Activated T-cell treated with anti-CD3 and anti-CD28 coated beads, Interleukin-2, amount 50 U/mL, for 1 hour (primary cell): ENCODE results near the gene ABLIM1.

ENCODE experiments used
- DNase-seq: peaks from one replicate; pipeline ENCODE4 v3.0.0-alpha.2; 2020

ABLIM1 gene

GRCh38 chr10:114483575-114483974 is 174.5 kb downstream of the ABLIM1 start:
- DNase-seq = no peak

GRCh38 chr10:114482480-114483304 is 175.4 kb downstream of the ABLIM1 start:
- DNase-seq = no peak

GRCh38 chr10:114481055-114481454 is 177.0 kb downstream of the ABLIM1 start:
- no peak for DNase-seq

GRCh38 chr10:114479836-114480235 is 178.2 kb downstream of the ABLIM1 start:
- no peak for DNase-seq

GRCh38 chr10:114479307-114479706 is 178.8 kb downstream of the ABLIM1 start:
- DNase-seq = no peak

- no peak for DNase-seq
Measured at GRCh38 chr10:114478281-114478680, 179.8 kb downstream of the ABLIM1 start.

DNA sequence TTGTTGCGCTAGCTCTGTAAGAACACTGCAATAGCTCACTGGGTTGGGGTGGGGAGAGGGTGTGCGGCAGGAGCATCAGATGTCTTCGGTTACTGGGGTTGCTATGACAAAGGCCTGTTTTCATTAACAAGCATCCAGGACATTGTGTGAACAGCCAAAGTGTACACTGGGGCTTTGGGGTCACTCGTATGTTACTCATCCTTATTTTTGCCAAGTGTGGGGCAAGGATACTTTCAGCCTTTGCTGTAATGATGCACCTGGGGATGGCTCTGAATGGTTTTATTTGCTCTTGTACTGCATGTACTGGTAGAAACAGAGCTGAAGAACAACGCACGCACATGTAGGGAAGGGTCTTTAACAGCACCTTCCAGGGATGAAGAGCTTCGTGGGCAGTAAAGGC is 180.8 kb downstream of the ABLIM1 start:
- DNase-seq = no peak

- DNase-seq = no peak
Measured at GRCh38 chr10:114474989-114475388, 183.1 kb downstream of the ABLIM1 start.

DNA sequence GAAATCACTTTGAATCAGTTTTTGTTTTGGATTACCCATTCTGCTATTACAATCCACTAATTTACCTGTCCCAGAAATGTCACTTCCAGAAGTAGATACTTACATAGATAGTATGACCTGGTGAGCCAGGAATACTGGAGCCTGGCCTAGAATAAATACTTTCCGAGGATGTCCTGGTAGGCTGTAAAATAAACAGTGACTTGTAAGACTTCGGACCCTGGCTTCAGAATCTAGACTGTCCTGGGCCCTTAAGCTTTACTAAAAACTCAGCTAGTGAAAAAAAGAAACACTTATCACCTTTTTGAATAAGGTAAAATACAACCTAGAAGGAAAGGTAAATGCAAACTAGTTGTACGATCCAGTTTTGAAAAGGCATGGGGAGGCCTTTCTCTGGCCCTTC is 184.3 kb downstream of the ABLIM1 start:
- DNase-seq = no peak

DNA sequence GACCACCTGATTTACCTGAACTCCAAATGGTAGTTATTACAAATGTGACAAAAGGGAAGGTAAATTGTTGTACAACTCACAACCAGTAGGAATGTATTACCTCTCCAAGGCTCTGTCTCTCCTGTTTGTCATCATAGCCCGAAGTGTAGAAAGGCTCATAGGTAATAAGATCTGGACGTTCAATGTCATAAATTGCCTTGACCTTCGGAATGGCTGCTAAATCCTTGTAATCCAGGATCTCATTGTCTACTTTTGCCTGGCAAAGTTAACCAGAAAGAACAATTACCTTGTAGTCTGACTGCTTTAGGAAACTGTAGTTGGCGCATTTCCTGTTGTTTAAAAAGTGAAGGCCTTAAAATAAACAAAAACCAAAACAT is 185.2 kb downstream of the ABLIM1 start:
- DNase-seq = no peak

DNA sequence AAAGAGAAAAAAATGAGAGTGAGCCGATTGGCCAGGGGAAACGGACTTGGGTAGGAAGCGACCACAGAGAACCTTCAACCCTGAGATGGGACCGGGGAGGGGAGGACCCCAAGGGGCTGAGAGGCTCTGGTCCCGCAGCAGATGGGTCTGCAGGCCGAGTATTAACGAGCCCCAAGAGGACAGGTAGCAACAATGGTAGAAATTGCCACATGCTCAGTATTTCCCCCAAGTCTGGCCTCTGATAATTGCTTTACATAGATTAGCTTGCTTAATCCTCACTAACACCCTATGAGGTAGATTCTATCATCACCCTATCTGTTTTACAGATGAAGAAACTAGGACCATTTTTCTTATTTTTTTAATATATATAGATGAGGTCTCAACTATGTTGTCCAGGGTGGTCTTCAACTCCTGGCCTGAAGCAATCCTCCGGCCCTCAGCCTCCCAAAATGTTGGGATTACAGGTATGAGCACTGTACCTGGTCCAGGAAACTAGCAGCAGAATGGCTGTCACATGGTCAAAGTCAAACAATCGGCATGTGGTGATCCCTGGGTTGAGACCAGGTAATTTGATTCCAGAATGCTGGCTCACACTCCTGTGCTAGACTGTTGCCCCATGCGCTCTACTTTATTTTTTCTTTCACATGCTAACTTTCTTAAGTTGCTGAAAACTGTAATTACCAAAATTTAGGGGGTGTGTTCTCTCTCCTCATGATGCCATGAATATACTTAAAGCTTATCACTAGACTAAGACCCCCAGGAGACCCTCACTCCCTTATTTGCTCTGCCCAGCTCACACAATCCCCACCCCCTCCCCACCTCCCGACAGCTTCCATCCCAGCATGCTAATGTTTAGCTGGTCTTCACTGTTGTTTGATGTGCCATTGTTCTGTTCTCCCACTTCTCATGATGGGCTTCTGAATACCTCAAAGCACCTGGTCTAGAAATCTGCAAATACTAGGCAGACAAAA is 185.9 kb downstream of the ABLIM1 start:
- no peak for DNase-seq

DNA sequence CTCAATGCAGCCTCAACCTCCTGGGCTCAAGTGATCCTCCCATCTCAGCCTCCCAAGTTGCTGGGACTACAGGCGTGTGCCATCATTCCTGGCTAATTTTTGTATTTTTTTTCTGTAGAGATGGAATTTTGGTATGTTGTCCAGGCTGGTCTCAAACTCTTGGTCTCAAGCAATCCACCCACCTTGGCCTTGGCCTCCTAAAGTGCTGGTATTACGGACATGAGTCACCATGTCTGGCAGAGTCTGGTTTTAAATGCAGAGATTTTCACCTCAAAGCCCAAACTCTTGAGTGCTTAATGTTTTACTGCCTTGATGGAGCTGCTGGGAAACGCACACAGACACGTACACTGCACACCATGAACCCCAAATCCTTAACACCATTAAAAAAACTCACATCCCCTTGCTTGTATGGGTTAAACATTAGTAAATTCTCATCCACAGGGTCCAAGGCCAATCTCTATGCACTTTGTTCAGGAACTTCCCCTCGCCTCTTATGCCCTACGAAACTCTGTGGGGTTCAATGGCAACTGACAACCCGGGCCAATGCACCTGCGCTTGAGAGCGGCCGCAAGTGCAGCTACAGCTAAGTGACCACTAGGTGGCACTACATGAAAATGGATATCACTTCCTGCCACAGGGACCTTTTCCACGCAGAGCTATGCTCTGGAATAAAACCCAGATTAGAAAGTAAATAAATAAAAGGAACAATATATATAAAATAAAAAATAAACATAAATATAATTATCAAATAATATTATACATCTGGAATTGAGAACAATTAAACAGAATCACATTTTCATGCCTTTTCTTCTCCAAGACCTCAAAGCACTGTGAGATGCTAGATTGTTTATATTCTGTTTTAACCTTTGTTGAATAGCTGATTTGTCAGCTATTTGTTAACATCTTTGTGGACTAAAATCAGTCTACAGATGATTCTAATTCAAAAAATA is 186.8 kb downstream of the ABLIM1 start:
- DNase-seq = peak; percentile 68

DNA sequence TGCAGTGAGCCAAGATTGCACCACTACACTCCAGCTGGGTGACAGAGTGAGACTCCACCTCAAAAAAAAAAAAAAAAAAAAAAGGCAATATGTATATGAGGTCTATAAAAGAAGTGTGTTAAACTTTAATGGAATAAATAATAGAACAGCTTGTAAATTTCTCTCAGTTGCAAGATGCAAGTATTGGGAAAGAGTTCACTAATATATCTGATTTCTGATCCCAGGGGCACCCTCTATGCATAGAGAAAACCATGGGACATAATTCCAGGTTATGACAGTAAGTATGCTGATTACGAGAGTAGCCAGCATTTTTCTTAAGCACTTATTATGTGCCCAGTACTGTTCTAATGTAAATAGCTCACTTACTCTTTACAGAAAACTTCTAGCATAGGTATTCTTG is 187.7 kb downstream of the ABLIM1 start:
- no peak for DNase-seq

DNA sequence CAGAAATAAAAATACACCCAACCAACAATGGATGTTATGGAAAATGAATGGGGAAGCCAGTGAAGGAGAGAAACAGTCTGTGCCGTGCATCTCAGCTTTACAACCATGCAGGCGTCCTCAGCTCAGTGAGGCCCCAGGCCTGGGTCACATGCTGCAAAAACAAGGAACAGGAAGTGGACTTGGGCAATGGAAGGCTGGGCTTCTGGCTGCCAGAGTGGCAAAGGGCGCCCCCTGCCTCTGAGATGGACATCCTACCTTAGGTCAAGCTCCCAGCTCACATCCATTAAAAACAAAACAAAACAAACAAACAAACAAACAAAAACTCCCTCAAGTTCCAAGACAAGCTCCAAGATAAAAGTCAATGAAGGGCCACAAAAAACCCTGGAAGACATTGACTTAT is 199.1 kb downstream of the ABLIM1 start:
- no peak for DNase-seq

DNA sequence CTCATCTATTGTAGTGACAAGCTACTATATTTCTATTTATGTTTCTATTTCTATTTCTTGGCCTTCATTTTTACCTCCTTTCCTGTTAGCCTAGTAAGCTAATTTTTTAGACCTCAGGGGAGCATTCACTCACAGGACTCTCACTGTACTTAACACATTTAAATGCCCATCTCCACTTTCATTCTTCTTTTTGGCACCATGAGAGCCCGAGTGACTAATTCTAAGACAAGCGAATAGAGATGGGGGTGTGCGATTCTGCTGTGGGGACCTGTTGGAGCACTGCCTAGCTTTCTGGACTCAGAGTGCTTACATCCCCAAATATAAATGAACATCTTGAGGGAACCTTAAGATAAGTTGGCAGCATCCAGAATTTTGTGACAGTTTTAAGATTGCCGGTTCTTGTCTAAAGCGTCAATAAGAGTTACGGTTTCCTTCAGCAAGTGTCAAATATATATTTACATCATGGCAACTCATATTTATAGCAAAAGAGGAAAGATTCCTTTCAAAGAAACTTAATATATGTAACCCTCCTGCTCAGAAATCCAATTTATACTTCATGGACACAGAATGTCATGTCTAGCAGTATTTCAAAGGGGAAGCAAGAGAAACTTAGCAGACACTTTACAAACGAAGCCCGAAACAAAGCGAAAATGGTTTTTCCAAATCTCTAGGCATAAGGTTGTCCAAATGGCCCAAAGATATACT is 199.7 kb downstream of the ABLIM1 start:
- DNase-seq = no peak

DNA sequence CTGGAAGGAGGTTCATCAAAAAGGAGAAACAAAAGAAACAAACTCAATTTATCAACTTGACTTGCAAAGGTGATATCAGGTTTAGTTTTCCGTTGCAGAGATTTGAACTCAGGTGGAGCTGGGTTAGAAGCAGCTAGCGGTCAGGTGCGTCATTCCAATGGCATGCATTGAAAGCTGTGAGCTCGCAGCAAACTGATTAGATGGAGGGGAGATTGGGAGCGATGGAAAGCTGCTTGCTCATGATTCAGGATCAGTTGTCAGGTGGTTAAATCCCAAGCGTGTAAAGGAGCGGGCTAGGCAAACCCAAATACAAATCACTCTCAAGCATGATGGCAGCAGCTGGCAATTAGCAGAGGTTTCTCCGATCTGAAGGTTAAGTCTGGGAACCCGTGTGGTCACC is 204.5 kb downstream of the ABLIM1 start:
- no peak for DNase-seq

DNA sequence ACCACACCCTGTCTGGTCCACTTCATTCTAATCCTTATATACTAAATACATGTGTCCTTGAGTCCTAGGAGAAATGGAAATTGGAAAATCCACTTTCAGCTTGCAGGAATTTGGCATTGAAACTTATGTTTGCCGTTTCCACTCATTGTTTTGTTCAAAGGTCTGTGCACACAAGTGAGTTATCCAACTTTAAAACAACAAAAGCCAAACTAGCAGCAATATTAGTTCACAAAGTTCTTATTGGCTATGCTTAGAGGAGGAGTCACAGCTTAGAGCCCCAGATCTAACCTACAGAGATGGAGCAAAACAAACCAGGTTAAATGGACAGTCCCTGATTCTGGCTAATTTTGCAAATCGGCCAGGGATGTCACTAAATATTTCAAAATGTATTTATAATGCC is 209.2 kb downstream of the ABLIM1 start:
- DNase-seq = no peak

DNA sequence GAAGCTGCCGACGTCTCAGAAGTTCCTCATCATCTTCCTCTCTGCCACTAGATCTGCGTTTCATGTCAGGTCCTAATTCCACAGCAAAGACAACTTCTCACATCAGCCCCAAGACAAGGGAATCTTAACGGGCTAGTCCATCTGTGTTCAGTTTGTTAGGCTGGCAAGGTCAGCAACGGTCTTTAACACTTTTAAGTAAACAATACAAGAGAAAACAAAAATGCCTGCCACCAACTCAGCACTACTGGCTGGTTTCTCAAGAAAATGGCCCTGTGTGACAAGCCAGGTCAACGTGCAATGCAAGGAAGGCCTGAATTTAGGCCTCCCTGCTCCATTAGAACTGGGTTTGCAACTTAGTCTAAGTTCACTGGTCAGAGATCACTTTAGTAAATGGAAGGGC is 212.7 kb downstream of the ABLIM1 start:
- no peak for DNase-seq

DNA sequence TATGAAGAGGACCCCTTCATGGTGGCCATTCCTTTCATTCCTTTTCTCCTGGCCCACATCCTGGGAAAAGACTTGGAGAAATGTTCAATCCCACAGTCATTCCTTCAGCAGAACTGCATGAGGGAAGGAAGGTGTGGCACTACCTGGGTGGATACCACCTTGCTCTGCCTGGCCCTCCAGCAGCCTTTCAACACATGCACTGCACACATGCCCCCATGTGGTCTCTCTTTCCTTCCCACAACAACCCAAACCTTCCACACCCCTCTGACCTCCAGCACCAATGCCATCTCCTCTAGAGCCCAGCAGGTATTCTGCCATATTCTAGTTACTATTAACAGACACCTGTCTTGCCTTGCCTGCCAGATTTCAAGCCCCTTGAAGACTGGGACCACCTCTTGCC is 213.3 kb downstream of the ABLIM1 start:
- DNase-seq = no peak

GRCh38 chr10:114442091-114442630 is 215.9 kb downstream of the ABLIM1 start:
- no peak for DNase-seq

- no peak for DNase-seq
Measured at GRCh38 chr10:114441107-114441506, 217.0 kb downstream of the ABLIM1 start.
